HFFc6 (cell line): ENCODE results near the gene FGF1. TPM values are rescaled to one million over a fixed set of nuclear protein-coding genes. Genes with fewer than 3 reads are reported as not detected.

Source experiments
- DNase-seq: peaks from one replicate; pipeline ENCODE4 v3.0.0-alpha.2; 2018
- H3K27ac Mint-ChIP-seq: 2 replicates; pipeline ENCODE4 v1.8.0; 2020; ENCODE audit warnings: mild to moderate bottlenecking, mixed read lengths
- H3K27me3 Mint-ChIP-seq: 2 replicates; pipeline ENCODE4 v1.8.0; 2021; ENCODE audit warnings: mild to moderate bottlenecking, moderate library complexity, mixed read lengths; ENCODE audit not compliant: insufficient read depth
- H3K36me3 Mint-ChIP-seq: 2 replicates; pipeline ENCODE4 v1.8.0; 2021; ENCODE audit warnings: low read depth, mixed read lengths
- H3K4me1 Mint-ChIP-seq: 2 replicates; pipeline ENCODE4 v1.8.0; 2020; ENCODE audit warnings: low read depth, mixed read lengths
- H3K4me3 Mint-ChIP-seq: 2 replicates; pipeline ENCODE4 v1.8.0; 2020; ENCODE audit warnings: mild to moderate bottlenecking, moderate library complexity, mixed read lengths
- H3K9me3 Mint-ChIP-seq: 2 replicates; pipeline ENCODE4 v1.8.0; 2020; ENCODE audit warnings: mild to moderate bottlenecking, mixed read lengths
- total RNA-seq, 6 experiments: library from RNA; stranded (reverse); fragmentation: NEBNext Ultra II Directional; extraction: Animal tissue kit (Norgen Biotek cat#: 25700); gene quantifications; 2 replicates in 1 of 6; 3 replicates in 5 of 6; pipeline ENCODE4 v1.2.3, GENCODE V29; 2021
- TF ChIP-seq, protein P1 (sequence below): fragments of 200-600 bp; sonication (generic); IDR thresholded peaks from 2 replicates; pipeline ENCODE4 v1.5.0; 2021; ENCODE audit warnings: antibody characterized with exemption, mild to moderate bottlenecking

Gene FGF1
- total RNA-seq, 6 experiments from 2014 or later: 34.2 to 42.4 (median 37.2) TPM

DNA sequence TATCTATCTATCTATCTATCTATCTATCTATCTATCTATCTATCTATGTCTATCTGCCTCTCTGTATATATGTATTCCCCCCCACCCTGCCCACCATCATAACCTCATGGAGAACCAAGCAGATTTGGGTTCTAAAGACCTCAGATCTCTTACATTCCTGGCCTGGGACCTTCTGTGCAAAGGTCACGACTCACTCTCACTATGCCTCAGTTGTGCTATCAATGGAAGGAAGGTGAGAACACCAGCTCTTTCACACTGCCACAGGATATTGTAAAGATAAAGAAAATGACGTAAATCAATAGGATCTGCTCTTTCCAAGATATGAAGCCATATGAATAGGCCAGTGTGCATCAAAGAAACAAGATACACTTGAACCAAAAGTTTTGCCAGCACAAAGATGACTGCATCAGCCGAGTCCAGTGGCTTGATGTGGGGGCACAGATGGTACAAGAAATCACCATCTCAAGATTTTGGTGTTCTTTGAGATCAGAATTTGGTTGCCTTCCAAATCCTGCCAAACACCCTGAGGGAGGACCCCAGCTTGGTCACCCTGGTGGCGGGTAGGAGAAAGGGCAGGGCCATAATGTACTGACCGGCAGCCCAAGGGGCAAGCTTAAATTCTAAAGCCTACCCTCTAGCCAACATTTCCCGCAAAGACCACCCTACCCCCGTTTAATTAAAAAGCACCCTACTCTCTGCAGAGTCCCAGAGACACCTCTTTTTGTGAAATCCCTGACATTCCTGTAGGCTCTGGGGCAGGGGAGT is 8.4 kb upstream of the FGF1 start:
- TF ChIP-seq, protein P1, sequence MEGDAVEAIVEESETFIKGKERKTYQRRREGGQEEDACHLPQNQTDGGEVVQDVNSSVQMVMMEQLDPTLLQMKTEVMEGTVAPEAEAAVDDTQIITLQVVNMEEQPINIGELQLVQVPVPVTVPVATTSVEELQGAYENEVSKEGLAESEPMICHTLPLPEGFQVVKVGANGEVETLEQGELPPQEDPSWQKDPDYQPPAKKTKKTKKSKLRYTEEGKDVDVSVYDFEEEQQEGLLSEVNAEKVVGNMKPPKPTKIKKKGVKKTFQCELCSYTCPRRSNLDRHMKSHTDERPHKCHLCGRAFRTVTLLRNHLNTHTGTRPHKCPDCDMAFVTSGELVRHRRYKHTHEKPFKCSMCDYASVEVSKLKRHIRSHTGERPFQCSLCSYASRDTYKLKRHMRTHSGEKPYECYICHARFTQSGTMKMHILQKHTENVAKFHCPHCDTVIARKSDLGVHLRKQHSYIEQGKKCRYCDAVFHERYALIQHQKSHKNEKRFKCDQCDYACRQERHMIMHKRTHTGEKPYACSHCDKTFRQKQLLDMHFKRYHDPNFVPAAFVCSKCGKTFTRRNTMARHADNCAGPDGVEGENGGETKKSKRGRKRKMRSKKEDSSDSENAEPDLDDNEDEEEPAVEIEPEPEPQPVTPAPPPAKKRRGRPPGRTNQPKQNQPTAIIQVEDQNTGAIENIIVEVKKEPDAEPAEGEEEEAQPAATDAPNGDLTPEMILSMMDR: peak; percentile 59
- peaks cover 29% of the 10 kb centered on the region for H3K4me1 Mint-ChIP-seq
- DNase-seq: no peak
- no peaks in the 10 kb centered on the region for H3K9me3 Mint-ChIP-seq
- no peak overlapping the region for H3K4me3 Mint-ChIP-seq
- no peaks in the 10 kb centered on the region for H3K36me3 Mint-ChIP-seq
- H3K27ac Mint-ChIP-seq: no peak overlapping the region
- peaks cover 2% of the 10 kb centered on the region; the same call in 1 of the 2 replicates for H3K27me3 Mint-ChIP-seq

DNA sequence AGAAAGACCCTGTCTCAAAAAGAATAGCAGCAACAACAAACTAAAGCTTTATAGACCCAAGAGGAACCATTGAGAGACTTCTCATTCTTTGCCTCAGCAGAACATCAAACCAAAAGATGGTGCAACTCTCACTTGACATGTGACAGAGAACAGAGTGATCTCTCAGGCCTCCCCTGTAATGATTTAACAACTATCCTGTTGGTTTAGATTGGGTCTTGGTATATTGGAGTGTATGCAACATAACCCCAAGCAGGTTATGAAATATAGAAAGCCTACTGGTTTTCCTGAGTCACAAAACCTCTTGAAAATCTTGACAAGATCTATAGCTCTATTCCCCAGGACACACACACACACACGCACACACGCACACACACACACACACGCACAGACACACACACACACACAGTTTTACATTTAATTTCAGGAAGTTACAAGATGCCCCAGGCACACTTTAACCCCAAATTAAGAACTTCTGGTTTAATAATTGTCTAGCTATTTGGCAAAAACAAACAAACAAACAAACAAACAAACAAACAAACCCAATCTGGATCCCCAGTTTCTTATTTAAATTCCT is 6.5 kb upstream of the FGF1 start:
- Mint-ChIP-seq H3K4me3 (no peak overlapping the region), H3K36me3 (no peaks in the 10 kb centered on the region), H3K9me3 (no peaks in the 10 kb centered on the region), H3K27ac (no peak overlapping the region), H3K4me1 (peaks cover 10% of the 10 kb centered on the region), H3K27me3 (peaks cover 4% of the 10 kb centered on the region)
- TF ChIP-seq, protein P1: no peak
- DNase-seq: no peak

DNA sequence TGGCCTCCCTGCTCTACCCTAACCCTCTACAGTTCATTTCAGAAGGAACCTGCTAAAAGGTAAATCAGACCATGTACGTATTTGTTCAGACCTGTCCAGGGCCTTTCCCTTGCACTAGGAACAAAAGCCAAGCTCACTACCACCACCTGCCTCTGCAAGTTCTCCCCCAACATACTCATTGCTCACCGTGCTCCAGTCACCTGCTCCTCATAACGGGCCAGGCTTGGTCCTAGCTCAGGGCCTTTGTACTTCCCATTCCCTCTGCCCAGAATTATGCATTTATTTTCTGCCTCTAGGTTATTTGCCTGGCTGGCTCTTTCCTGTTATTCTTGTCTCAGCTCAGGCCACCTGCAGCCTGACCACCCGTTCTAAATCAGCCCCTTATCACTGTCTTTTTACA is 4.8 kb upstream of the FGF1 start:
- TF ChIP-seq, protein P1: no peak
- H3K4me1 Mint-ChIP-seq: 0 out of 2 replicates have a peak, but pooled peaks cover 5% of the 10 kb centered on the region
- peaks cover 12% of the 10 kb centered on the region for H3K27me3 Mint-ChIP-seq
- H3K27ac Mint-ChIP-seq: no peak overlapping the region
- no peak for DNase-seq
- no peaks in the 10 kb centered on the region for H3K36me3 Mint-ChIP-seq
- no peak overlapping the region for H3K4me3 Mint-ChIP-seq
- no peaks in the 10 kb centered on the region for H3K9me3 Mint-ChIP-seq

DNA sequence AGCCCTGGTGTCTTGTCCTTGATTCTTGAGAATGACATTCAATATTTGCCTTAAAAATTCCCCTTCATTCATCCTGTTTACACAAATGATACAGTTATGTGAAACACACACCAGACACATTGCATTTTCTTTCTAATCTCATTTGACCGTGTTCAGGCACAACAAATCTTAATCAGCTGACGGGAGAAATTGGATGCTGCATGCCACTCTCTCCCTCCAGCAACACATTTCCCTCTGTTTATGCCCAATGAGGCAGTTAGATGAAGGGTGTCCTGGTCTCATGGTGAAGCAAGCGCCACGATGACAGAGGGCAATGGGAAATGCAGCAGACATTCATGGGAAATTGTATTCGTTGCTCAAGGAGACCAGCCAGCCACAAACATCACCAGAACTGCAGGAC is 3.2 kb upstream of the FGF1 start:
- Mint-ChIP-seq H3K9me3 (no peaks in the 10 kb centered on the region), H3K36me3 (no peaks in the 10 kb centered on the region), H3K27ac (no peak overlapping the region), H3K4me1 (peaks cover 10% of the 10 kb centered on the region; the same call in 1 of the 2 replicates), H3K27me3 (peaks cover 12% of the 10 kb centered on the region), H3K4me3 (no peak overlapping the region)
- DNase-seq: no peak
- TF ChIP-seq, protein P1: no peak

DNA sequence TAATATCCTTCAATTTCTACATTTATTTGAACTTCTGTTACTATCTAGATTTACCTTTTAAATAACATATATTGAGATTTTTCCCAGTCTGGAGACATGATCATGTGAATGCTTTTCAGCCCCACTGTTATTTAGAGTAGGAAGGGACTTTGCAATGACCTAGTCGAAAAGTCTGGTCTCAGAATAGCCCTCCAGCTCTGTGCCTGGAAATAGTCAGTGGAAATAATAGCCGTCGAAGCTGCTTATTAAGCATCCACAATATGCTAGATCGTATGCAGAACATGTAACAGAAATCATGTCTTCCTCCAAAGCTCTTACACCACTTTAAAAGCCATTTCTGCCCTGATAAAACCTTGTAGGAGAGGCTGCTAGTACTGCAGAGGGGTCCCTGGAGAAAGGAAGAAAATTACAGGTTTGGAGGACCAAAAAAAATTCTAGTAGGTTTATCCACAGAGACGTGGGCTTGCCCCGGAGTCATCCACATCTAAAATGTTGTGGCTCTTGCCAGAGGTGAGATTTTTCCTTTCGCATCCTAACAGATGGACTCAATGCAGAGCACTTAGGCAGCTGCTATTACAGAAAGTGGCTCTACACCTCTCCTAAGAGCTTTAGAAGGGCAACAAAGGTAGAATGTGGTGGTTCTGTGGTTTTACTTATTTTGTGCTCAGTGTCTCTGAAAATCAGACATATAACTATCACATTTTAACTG is 2.5 kb upstream of the FGF1 start:
- Mint-ChIP-seq H3K27ac (no peak overlapping the region), H3K9me3 (no peaks in the 10 kb centered on the region), H3K4me3 (no peak overlapping the region), H3K4me1 (peaks cover 10% of the 10 kb centered on the region; the same call in 1 of the 2 replicates), H3K27me3 (peaks cover 12% of the 10 kb centered on the region), H3K36me3 (no peaks in the 10 kb centered on the region)
- no peak for DNase-seq
- TF ChIP-seq, protein P1: no peak
